ENCODE results near the gene SELENOI.
A peak's percentile ranks its signal among the peaks of the same experiment; 100 is the strongest.
"Not testable (repeated sequence)": the region's sequence is repeated elsewhere in the genome, so short reads cannot be mapped to it uniquely, and the experiment has no call there.

Gene SELENOI, protein sequence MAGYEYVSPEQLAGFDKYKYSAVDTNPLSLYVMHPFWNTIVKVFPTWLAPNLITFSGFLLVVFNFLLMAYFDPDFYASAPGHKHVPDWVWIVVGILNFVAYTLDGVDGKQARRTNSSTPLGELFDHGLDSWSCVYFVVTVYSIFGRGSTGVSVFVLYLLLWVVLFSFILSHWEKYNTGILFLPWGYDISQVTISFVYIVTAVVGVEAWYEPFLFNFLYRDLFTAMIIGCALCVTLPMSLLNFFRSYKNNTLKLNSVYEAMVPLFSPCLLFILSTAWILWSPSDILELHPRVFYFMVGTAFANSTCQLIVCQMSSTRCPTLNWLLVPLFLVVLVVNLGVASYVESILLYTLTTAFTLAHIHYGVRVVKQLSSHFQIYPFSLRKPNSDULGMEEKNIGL

GRCh38 chr2:26345545-26346453 is at the start of gene SELENOI:
Gene SELENOI, plus strand, starts transcription at chr2:26346143. Its CDS starts 90 bp downstream, at chr2:26346233.
- DNase-seq, result peak; percentile 98

DNA sequence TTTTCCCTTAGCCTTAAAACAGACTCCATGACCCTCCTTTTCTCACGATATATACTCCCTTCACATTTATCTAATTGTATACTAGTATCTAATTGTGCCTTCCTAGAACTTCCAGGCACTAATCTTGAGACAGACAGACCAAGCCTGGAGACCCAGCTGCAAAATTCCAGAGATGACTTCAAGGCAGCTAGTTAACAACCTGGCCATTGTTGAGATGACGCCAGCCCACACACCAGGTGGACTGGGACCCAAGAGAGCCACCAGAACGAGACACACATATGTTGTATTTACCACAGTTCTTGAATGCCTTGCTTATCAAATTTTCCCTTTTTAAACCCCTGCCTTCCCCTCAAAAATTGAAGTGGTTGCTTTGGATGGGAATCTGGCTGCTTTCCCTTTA is 48.9 kb upstream of the SELENOI start:
- no peak for DNase-seq

GRCh38 chr2:26298286-26298637 is 47.7 kb upstream of the SELENOI start:
- DNase-seq, result no peak

- peak; percentile 59 for DNase-seq
Measured at GRCh38 chr2:26298638-26299393, 47.1 kb upstream of the SELENOI start.

DNA sequence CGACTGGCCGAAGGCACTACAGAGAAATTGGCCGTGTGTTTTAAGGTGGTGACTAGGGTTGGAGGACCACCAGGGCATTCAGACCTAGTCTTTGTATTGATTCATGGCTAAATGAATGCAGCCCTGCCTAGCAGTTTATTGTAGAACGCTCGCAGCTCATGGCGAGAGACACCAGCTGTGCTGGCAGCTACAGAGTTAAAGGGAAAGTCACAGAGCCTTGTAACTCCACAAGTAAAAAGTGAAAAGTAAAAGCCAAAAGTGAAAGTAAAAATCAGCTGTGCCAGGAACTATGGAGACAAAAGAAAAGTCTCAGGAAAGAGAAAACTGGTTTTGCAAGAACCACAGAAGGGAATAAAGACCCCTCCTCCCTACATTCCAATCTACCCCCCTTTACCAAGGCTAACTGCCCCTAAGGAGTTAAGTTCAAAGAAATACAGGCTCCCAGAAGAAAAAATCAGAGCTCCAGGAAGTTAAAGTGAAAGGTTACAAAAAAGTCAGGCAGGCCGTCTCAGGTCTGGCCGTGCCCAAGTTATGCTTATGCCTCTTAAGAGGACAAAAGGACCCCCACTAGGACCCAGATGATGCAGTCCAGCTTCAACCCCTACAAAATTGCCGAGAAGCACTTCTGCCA is 46.4 kb upstream of the SELENOI start:
- DNase-seq, result peak; percentile 16

GRCh38 chr2:26300234-26300925 is 45.6 kb upstream of the SELENOI start:
- no peak for DNase-seq

- DNase-seq, result no peak
Measured at GRCh38 chr2:26302846-26303245, 43.1 kb upstream of the SELENOI start.

DNA sequence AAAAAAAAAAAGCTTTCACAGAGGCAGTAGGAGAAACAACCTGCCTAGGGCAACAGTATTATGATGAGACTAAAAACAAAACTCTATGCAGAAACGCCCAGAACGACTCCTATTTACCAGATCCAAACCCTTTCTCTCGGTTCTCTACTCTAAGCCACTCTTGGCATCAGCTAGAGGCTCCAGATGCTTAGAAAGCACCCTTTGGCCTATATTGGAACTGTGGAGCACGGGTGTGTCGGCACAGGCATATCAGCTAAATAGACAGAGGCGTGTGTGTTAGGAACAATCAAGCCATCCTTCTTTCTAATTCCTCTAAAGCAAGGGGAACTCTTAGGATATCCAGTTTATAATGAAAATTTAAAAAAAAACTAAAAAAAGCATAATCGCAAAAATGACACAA is 40.8 kb upstream of the SELENOI start:
- DNase-seq, result not testable (repeated sequence)

DNA sequence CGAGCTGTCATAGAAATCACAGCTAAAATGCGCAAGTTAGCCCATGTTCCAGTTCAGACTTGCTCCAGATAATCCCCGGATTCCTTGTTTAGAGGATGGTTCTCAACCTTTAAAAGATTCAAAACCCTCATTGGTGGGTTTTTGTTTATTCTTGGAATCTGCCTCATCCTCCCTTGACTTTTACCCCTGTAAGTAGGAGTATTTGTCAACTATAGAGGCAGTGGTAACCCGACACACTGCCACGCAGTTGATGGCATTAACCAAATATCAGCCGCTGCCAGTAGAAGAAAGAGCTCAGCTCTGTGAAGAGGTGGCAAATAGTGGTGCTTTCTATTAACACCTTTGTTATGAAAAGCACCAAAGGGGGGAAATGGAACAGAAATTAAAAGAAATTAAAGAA is 40.4 kb upstream of the SELENOI start:
- DNase-seq, result no peak

GRCh38 chr2:26309921-26310320 is 36.0 kb upstream of the SELENOI start:
- DNase-seq, result no peak

DNA sequence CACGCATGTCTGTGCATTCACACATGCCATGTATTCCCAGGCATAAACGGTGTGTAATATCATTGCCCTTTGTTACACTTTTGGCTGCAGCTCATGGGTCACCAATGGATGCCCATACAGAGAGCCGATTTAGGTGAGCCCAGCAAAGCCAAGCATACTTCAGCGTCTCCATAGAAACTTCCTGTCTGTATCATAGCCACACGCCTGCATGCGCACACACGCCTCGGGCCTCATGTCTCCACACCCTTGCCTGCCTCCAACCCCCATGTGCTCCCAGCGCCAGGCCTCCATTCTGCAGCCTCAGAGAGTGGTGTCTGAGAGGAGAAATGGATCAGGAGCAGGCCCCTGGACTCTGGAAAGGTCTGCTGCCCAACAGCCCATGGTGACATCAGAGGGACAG is 33.5 kb upstream of the SELENOI start:
- DNase-seq, result no peak

DNA sequence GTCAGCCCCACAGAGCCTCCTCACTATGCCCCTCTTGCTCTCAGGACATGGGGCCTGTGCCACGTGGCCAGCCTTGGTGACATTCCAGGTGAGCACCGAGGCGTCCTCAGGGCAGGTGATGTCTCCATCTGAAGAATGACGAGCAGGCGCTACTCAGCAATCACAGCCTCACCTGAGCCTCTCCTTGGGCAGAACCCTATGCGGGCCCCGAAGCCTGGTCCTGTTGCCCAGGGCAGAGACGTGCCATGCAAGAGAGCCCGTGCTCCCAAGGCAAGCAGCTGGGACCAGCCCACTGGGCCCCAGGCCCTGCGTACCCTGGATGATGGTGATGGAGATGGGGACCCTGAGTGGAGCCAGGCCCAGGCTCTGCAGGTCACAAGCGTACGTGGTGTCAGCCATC is 32.5 kb upstream of the SELENOI start:
- no peak for DNase-seq

DNA sequence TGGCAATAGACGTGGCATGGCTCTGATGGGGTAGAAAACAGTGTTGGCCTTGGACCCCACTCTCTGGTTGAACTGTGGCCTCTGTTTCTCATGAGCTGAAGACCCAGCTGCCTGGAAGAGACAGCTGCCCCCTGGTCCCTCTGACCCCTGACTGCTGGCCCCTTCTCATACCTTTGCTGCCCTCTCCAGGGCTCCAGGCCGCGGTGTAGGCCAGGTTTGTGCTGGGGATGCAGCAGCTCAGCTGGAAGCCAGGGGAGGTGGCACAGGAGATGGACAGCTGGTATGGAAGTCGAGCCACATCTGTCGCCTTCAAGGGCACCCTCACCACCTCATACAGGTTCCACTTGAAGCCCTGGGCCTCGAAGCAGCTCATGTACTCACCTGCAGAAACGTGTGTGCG is 31.7 kb upstream of the SELENOI start:
- DNase-seq, result no peak

- peak; percentile 24 for DNase-seq
Measured at GRCh38 chr2:26316041-26316440, 29.9 kb upstream of the SELENOI start.

DNA sequence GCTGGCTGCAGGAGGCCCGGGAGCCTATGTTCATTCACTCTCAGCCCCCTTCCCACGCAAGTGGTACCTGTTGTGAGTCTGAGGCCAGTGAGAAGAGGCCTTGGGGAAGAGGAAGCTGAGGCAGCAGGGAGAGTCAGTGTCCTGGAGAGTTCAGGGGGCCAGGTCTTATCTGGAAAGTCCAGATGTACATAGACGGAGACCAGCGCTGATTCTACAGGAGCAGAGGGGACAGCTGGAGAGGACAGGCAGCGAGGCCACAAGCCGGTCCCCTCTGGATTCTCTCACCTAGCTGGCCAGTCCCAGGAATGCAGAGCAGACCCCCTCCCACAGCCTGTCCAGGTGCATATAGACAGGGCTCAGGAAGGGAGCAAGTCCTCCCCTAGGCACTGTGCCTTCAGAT is 29.1 kb upstream of the SELENOI start:
- no peak for DNase-seq

GRCh38 chr2:26317377-26318105 is 28.4 kb upstream of the SELENOI start:
- no peak for DNase-seq

DNA sequence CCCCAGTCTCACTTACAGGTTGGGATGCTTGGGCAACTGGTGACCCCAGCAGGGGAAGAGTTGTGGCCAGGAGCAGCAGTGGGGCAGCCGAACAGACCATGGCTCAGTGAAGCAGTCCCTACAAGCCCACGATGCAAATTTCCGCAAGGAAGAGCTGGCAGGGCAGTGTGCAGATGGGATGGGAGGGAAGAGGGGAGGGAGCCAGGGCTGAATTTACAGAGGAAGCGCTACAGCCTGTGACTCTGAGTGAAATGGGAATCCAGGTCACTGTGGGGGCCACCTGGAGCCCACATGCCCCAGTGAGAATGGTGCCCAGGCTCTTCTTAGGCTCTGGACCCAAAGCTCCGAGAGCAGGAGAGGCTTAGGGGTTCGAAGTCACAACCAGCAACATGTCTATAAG is 27.0 kb upstream of the SELENOI start:
- DNase-seq, result no peak

DNA sequence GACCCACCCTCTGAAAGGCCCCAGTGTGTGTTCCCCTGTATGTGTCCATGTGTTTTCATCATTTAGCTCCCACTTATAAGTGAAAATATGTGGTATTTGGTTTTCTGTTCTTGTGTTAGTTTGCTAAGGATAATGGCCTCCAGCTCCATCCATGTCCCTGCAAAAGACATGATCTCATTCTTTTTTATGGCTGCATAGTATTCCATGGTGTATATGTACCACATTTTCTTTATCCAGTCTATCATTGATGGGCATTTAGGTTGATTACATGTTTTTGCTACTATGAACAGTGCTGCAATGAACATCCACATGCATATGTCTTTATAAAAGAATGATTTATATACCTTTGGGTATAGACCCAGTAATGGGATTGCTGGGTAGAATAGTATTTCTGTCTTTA is 21.5 kb upstream of the SELENOI start:
- DNase-seq, result not testable (repeated sequence)

- DNase-seq, result no peak
Measured at GRCh38 chr2:26324903-26325302, 21.0 kb upstream of the SELENOI start.

DNA sequence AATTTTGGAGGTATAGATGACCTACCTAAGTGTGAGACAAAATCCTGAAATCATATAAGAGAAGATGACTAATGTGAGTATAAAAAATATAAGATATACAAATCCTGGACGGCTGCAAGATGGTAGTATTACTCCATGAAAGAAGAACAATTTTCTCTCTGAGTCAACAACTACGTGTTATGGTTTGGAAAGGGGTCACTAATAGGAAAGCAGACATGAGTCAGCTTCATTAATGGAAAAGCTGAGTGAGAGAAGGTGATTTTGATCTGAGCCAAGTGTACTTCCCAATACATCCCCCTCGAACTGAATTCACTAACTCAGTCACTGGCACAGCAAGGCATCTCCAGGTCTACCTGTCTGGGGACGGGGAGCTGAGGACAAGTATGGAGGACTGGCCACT is 20.1 kb upstream of the SELENOI start:
- no peak for DNase-seq

- no peak for DNase-seq
Measured at GRCh38 chr2:26326514-26326913, 19.4 kb upstream of the SELENOI start.

Measured in DMS53 (cell line).